Renal cortex interstitium (tissue), 11 donors: Measurements from ENCODE around the gene AMN. TPM values are rescaled to one million over a fixed set of nuclear protein-coding genes. Genes with fewer than 3 reads are reported as not detected.
"Not testable (repeated sequence)": the region's sequence is repeated elsewhere in the genome, so short reads cannot be mapped to it uniquely, and the experiment has no call there.

ENCODE experiments used
- DNase-seq, 11 donors: peaks; one replicate each; pipeline ENCODE4 v3.0.0-alpha.2; 2013; ENCODE audit warnings: low read depth in 9 of 11, low spot score in 4 of 11; ENCODE audit errors: extremely low read depth in 1 of 11
- polyA plus RNA-seq, 3 donors: library from polyadenylated mRNA; unstranded; fragments of 120-200 nt; gene quantifications; one replicate each; pipeline ENCODE4 v1.2.1, GENCODE V29; 2013; ENCODE audit not compliant: insufficient read length in 3 of 3

Gene AMN
- polyA plus RNA-seq, 3 donors: 19.9 to 52.1 (median 42.7) TPM

- DNase-seq: no peak
These were observed 29.8 kb upstream of the AMN start for GRCh38 chr14:102892651-102893050.

GRCh38 chr14:102893452-102893851, 29.0 kb upstream of the AMN start:
- peak in 3 of 11 donors; percentile 9 to 19 (median 15) for DNase-seq

GRCh38 chr14:102896735-102897134, 25.7 kb upstream of the AMN start:
- not testable (repeated sequence) for DNase-seq

GRCh38 chr14:102897299-102898027, 25.0 kb upstream of the AMN start:
- DNase-seq: no peak

GRCh38 chr14:102898298-102898697, 24.2 kb upstream of the AMN start:
- DNase-seq: no peak

- DNase-seq: no peak
These were observed 23.5 kb upstream of the AMN start for GRCh38 chr14:102898776-102899515.

GRCh38 chr14:102899516-102899900, 23.0 kb upstream of the AMN start:
- no peak for DNase-seq

GRCh38 chr14:102900631-102901571, 21.6 kb upstream of the AMN start:
- DNase-seq: no peak

- DNase-seq: no peak
These were observed 20.8 kb upstream of the AMN start for GRCh38 chr14:102901633-102902032.

GRCh38 chr14:102902086-102902485, 20.4 kb upstream of the AMN start:
- no peak for DNase-seq

- no peak for DNase-seq
These were observed 19.8 kb upstream of the AMN start for GRCh38 chr14:102902523-102903247.

- no peak for DNase-seq
These were observed 19.1 kb upstream of the AMN start for GRCh38 chr14:102903248-102903888.

- no peak for DNase-seq
These were observed 18.5 kb upstream of the AMN start for GRCh38 chr14:102903889-102904512.

GRCh38 chr14:102905116-102906108, 17.1 kb upstream of the AMN start:
- no peak for DNase-seq

GRCh38 chr14:102906616-102907302, 15.7 kb upstream of the AMN start:
- DNase-seq: no peak

- DNase-seq: no peak
These were observed 15.1 kb upstream of the AMN start for GRCh38 chr14:102907303-102907844.
